B cell (primary cell): ENCODE data around the gene FBN1. TPM values are rescaled to one million over a fixed set of nuclear protein-coding genes. Genes with fewer than 3 reads are reported as not detected.

Source experiments
- ATAC-seq: fragments of 200-7000 bp; cut with Tn5 transposase; one replicate; pipeline ENCODE4 v1.10.0; 2021; ENCODE audit warnings: low read depth, mild to moderate bottlenecking, moderate number of reproducible peaks, moderate library complexity
- CTCF ChIA-PET: fragments of 350-600 bp; sonication (Branson Sonifier 250); formaldehyde crosslinking; loops from one replicate; lab custom pipeline; 2021; ENCODE audit warnings: antibody characterized with exemption, inconsistent platforms; lab: Charles Lee
- POLR2A ChIA-PET: fragments of 350-600 bp; sonication (Branson Sonifier 250); formaldehyde crosslinking; loops from one replicate; lab custom pipeline; 2021; ENCODE audit warnings: antibody characterized with exemption; lab: Charles Lee
- DNase-seq: peaks from one replicate; pipeline ENCODE4 v3.0.0; 2013
- H2AFZ ChIP-seq: 2 replicates; pipeline ENCODE4 v1.6.1; 2012; ENCODE audit warnings: mild to moderate bottlenecking, low read depth, low read length; ENCODE audit not compliant: insufficient read depth, poor library complexity, severe bottlenecking
- H3K27ac ChIP-seq, 2 donors: 1 replicate in 1 of 2; 2 replicates in 1 of 2; pipeline ENCODE4 v1.5.1; 2012 to 2013; ENCODE audit warnings: low read length in 2 of 2, mild to moderate bottlenecking in 2 of 2, moderate library complexity in 1 of 2
- H3K27me3 ChIP-seq, 4 experiments: fragments of 200-600 bp in 1 of 4; sonication (generic) in 1 of 4; replicated peaks in 1 of 4; 1 replicate in 2 of 4; 2 replicates in 2 of 4; pipeline versions ENCODE4 v1.6.1 to v1.7.0; 2013 to 2016; ENCODE audit warnings: low read length in 3 of 4, mild to moderate bottlenecking in 2 of 4, mixed read lengths in 1 of 4, moderate library complexity in 1 of 4; ENCODE audit not compliant: insufficient read depth in 4 of 4, control insufficient read depth in 3 of 4; ENCODE audit errors: control extremely low read depth in 1 of 4
- H3K36me3 ChIP-seq, 2 experiments: replicated peaks in 1 of 2; 1 replicate in 1 of 2; 2 replicates in 1 of 2; pipeline versions ENCODE4 v1.6.1 to v1.7.1; 2013; ENCODE audit warnings: low read length in 1 of 2; ENCODE audit not compliant: insufficient read depth in 2 of 2, control insufficient read depth in 1 of 2; ENCODE audit errors: control extremely low read depth in 1 of 2, extremely low read depth in 1 of 2
- H3K4me1 ChIP-seq, 2 donors: fragments of 200-600 bp in 1 of 2; sonication (generic) in 1 of 2; 1 replicate in 1 of 2; 2 replicates in 1 of 2; pipeline versions ENCODE4 v1.5.1 to v1.6.1; 2013 to 2017; ENCODE audit warnings: low read length in 2 of 2; ENCODE audit not compliant: control insufficient read depth in 2 of 2, insufficient read depth in 2 of 2
- H3K4me2 ChIP-seq: replicated peaks from 2 replicates; pipeline ENCODE3; 2012; ENCODE audit warnings: mild to moderate bottlenecking, low read depth, low read length; ENCODE audit not compliant: poor library complexity, severe bottlenecking
- H3K4me3 ChIP-seq, 5 experiments: fragments of 200-600 bp in 1 of 5; sonication (generic) in 1 of 5; 1 replicate in 3 of 5; 2 replicates in 2 of 5; pipeline versions ENCODE4 v1.5.1 to v1.7.0; 2011 to 2016; ENCODE audit warnings: low read length in 4 of 5, mild to moderate bottlenecking in 4 of 5, low read depth in 2 of 5, control low read depth in 1 of 5, moderate library complexity in 1 of 5; ENCODE audit not compliant: insufficient read depth in 1 of 5; ENCODE audit errors: control extremely low read depth in 1 of 5, extremely low read depth in 1 of 5
- H3K79me2 ChIP-seq: fragments of 200-600 bp; sonication (generic); one replicate; pipeline ENCODE4 v1.6.0; 2016; ENCODE audit warnings: low read length; ENCODE audit not compliant: control insufficient read depth, insufficient read depth
- H3K9ac ChIP-seq: fragments of 200-600 bp; sonication (generic); 2 replicates; pipeline ENCODE4 v1.6.1; 2017; ENCODE audit warnings: mild to moderate bottlenecking, low read length, moderate library complexity
- H3K9me3 ChIP-seq, 3 donors: one replicate each; pipeline versions ENCODE4 v1.6.1 to v1.7.1; 2013; ENCODE audit warnings: low read length in 2 of 3; ENCODE audit not compliant: control insufficient read depth in 2 of 3, insufficient read depth in 1 of 3; ENCODE audit errors: control extremely low read depth in 1 of 3
- H4K20me1 ChIP-seq: 2 replicates; pipeline ENCODE4 v1.6.0; 2012; ENCODE audit warnings: mild to moderate bottlenecking, low read length; ENCODE audit not compliant: insufficient read depth, control insufficient read depth, poor library complexity, severe bottlenecking
- H3K27ac Mint-ChIP-seq: one replicate; pipeline ENCODE4 v1.8.0; 2021; ENCODE audit warnings: mixed read lengths
- H3K27me3 Mint-ChIP-seq: one replicate; pipeline ENCODE4 v1.8.0; 2021; ENCODE audit warnings: mixed read lengths
- H3K4me1 Mint-ChIP-seq: one replicate; pipeline ENCODE4 v1.8.0; 2021; ENCODE audit warnings: mixed read lengths
- H3K4me3 Mint-ChIP-seq: one replicate; pipeline ENCODE4 v1.8.0; 2021; ENCODE audit warnings: mixed read lengths
- H3K9me3 Mint-ChIP-seq: one replicate; pipeline ENCODE4 v1.8.0; 2022; ENCODE audit warnings: mixed read lengths; ENCODE audit not compliant: insufficient read depth
- CTCF ChIP-seq: fragments of 200-600 bp; IDR thresholded peaks from one replicate; pipeline ENCODE4 v1.8.0; 2022; ENCODE audit warnings: antibody characterized with exemption, mild to moderate bottlenecking
- EZH2 ChIP-seq: IDR thresholded peaks from 2 replicates; pipeline ENCODE4 v1.6.1; 2012; ENCODE audit warnings: borderline replicate concordance, low read depth, mild to moderate bottlenecking, moderate library complexity, low read length; ENCODE audit not compliant: insufficient read depth, poor library complexity, severe bottlenecking
- WGBS: methylation state at CpG from one replicate; pipeline ENCODE4 v1.1.5; 2013; ENCODE audit warnings: missing lambda C conversion rate; ENCODE audit not compliant: insufficient coverage; 5-methylcytosine and 5-hydroxymethylcytosine counted together
- intact Hi-C: fragments of 100-400 bp; cut with micrococcal nuclease; formaldehyde crosslinking; loops from one replicate; pipeline ENCODE4 v1.10.0; 2022
- polyA plus RNA-seq: library from polyadenylated mRNA; depleted of rRNA; stranded (reverse); fragments of >200 nt; gene quantifications from 2 replicates; pipeline ENCODE4 v1.2.3, GENCODE V29; 2012
- total RNA-seq, 2 donors: library from RNA; stranded (reverse); fragments of 120-200 nt in 1 of 2; gene quantifications; 1 replicate in 1 of 2; 2 replicates in 1 of 2; pipeline versions ENCODE4 v1.2.3 to v1.2.4, GENCODE V29; 2013 to 2022

The FBN1 gene
- total and polyA plus RNA-seq, 2 donors (not counting 1 experiment from before 2014, with no cell fraction given): 0.15 to 0.25 TPM

- intact Hi-C loops: no loop called here
- Histone ChIP-seq H3K4me2 (no peak overlapping the region), H3K4me1 (no peaks in the 10 kb centered on the region), H3K79me2 (no peaks in the 10 kb centered on the region), H2AFZ (no peak overlapping the region), H3K4me3 (no peak overlapping the region), H3K27ac (no peak overlapping the region), H3K9ac (no peak overlapping the region), H4K20me1 (no peaks in the 10 kb centered on the region), H3K27me3 (peaks cover 0 to 11% (median 2%) of the 10 kb centered on the region in 4 experiments), H3K36me3 (no peaks in the 10 kb centered on the region), H3K9me3 (no peaks in the 10 kb centered on the region)
- CTCF ChIA-PET: interaction anchor here (0.8 kb wide), 1 partner anchor 18 kb away, joined by 3 read pairs; no protein-coding TSS in a partner anchor
- Mint-ChIP-seq H3K4me3 (no peak overlapping the region), H3K4me1 (no peaks in the 10 kb centered on the region), H3K27me3 (peaks cover 29% of the 10 kb centered on the region), H3K9me3 (no peaks in the 10 kb centered on the region), H3K27ac (no peak overlapping the region)
- POLR2A ChIA-PET: no interaction called here
- ATAC-seq (no peak), DNase-seq (no peak)
- WGBS: no CpG with 5 or more reads among the region's 3 CpGs
- no peak for TF ChIP-seq EZH2
- TF ChIP-seq CTCF: no peak
Observed at GRCh38 chr15:48370460-48370859, 275.0 kb downstream of the FBN1 start.

- H3K27me3 ChIP-seq: no peaks in the 10 kb centered on the region
- H3K4me1 Mint-ChIP-seq: no peaks in the 10 kb centered on the region
- H4K20me1 ChIP-seq: no peaks in the 10 kb centered on the region
- H3K36me3 ChIP-seq: no peaks in the 10 kb centered on the region
- CTCF ChIA-PET: interaction anchor here (2.4 kb wide), 1 partner anchor 15 kb away, joined by 9 read pairs; no protein-coding TSS in a partner anchor
- intact Hi-C loops: no loop called here
- no peak overlapping the region for H3K4me2 ChIP-seq
- 73% methylated on average over 2 of the region's 3 CpGs for WGBS
- POLR2A ChIA-PET: no interaction called here
- ATAC-seq: no peak
- peaks cover 0 to 1% (median 0%) of the 10 kb centered on the region in 3 donors for H3K9me3 ChIP-seq
- no peak overlapping the region for H2AFZ ChIP-seq
- H3K27ac ChIP-seq: no peak overlapping the region
- no peak overlapping the region for H3K4me3 ChIP-seq
- H3K4me1 ChIP-seq: no peaks in the 10 kb centered on the region
- H3K79me2 ChIP-seq: no peaks in the 10 kb centered on the region
- H3K4me3 Mint-ChIP-seq: no peak overlapping the region
- H3K9ac ChIP-seq: no peak overlapping the region
- H3K27me3 Mint-ChIP-seq: peaks cover 9% of the 10 kb centered on the region
- H3K27ac Mint-ChIP-seq: no peak overlapping the region
- DNase-seq: no peak
- TF ChIP-seq EZH2 (no peak), CTCF (no peak)
- no peaks in the 10 kb centered on the region for H3K9me3 Mint-ChIP-seq
Observed at GRCh38 chr15:48367483-48367882, 278.0 kb downstream of the FBN1 start.
